HepG2 (cell line): Measurements from ENCODE around the gene PNKD. TPM values are rescaled to one million over a fixed set of nuclear protein-coding genes. Genes with fewer than 3 reads are reported as not detected.

Experiments
- E2F2 ChIP-seq: sonication (generic); formaldehyde crosslinking; IDR thresholded peaks from 2 replicates; pipeline ENCODE4 v1.4.0; 2020; ENCODE audit warnings: missing genetic modification reagents, borderline replicate concordance
- EED ChIP-seq: sonication (generic); formaldehyde crosslinking; IDR thresholded peaks from 2 replicates; pipeline ENCODE4 v1.5.0; 2020; ENCODE audit warnings: mild to moderate bottlenecking, missing genetic modification reagents
- GFI1 ChIP-seq: sonication (generic); formaldehyde crosslinking; IDR thresholded peaks from 2 replicates; pipeline ENCODE4 v1.5.0; 2020; ENCODE audit warnings: missing genetic modification reagents, mild to moderate bottlenecking, borderline replicate concordance
- HOXD1 ChIP-seq: sonication (generic); formaldehyde crosslinking; IDR thresholded peaks from 2 replicates; pipeline ENCODE4 v1.5.0; 2020; ENCODE audit warnings: missing genetic modification reagents
- KLF9 ChIP-seq: IDR thresholded peaks from 2 replicates; pipeline ENCODE4 v1.6.1; 2016; ENCODE audit warnings: low read depth
- NCOA2 ChIP-seq: sonication (generic); formaldehyde crosslinking; IDR thresholded peaks from 2 replicates; pipeline ENCODE4 v1.8.0; 2022; ENCODE audit warnings: inconsistent platforms
- NFE2 ChIP-seq: sonication (generic); formaldehyde crosslinking; IDR thresholded peaks from 2 replicates; pipeline ENCODE4 v1.4.0; 2020; ENCODE audit warnings: missing genetic modification reagents
- RFX5 ChIP-seq: IDR thresholded peaks from 2 replicates; pipeline ENCODE4 v1.6.1; 2011; ENCODE audit warnings: low read depth, low read length, improper control_type of control experiment
- SIN3A ChIP-seq: IDR thresholded peaks from 2 replicates; pipeline ENCODE4 v1.6.1; 2011; ENCODE audit warnings: low read depth, mild to moderate bottlenecking, control low read depth, low read length, borderline replicate concordance
- SKIL ChIP-seq: sonication (generic); formaldehyde crosslinking; IDR thresholded peaks from 2 replicates; pipeline ENCODE4 v1.8.0; 2022; ENCODE audit warnings: missing genetic modification reagents, mild to moderate bottlenecking, moderate library complexity, borderline replicate concordance
- TGIF2 ChIP-seq: IDR thresholded peaks from 2 replicates; pipeline ENCODE4 v1.6.1; 2016; ENCODE audit warnings: control low read depth, missing compliant biosample characterization
- TRIM24 ChIP-seq: sonication (generic); formaldehyde crosslinking; IDR thresholded peaks from 2 replicates; pipeline ENCODE4 v1.8.0; 2022; ENCODE audit warnings: mild to moderate bottlenecking, missing genetic modification reagents
- ZBTB2 ChIP-seq: sonication (generic); formaldehyde crosslinking; IDR thresholded peaks from 2 replicates; pipeline ENCODE4 v1.8.0; 2022; ENCODE audit warnings: low read depth, missing genetic modification reagents
- ZNF251 ChIP-seq: sonication (generic); formaldehyde crosslinking; IDR thresholded peaks from 2 replicates; pipeline ENCODE4 v1.9.0; 2021; ENCODE audit warnings: mild to moderate bottlenecking, missing genetic modification reagents
- ZNF256 ChIP-seq: sonication (generic); formaldehyde crosslinking; conservative IDR thresholded peaks from 2 replicates; pipeline ENCODE4 v1.4.0; 2020; ENCODE audit warnings: missing genetic modification reagents
- ZNF264 ChIP-seq: sonication (generic); formaldehyde crosslinking; IDR thresholded peaks from 2 replicates; pipeline ENCODE4 v1.4.0; 2020; ENCODE audit warnings: missing genetic modification reagents
- ZNF30 ChIP-seq: sonication (generic); formaldehyde crosslinking; IDR thresholded peaks from 2 replicates; pipeline ENCODE4 v1.5.0; 2020; ENCODE audit warnings: mild to moderate bottlenecking, missing genetic modification reagents
- ZNF33B ChIP-seq: sonication (generic); formaldehyde crosslinking; IDR thresholded peaks from 2 replicates; pipeline ENCODE4 v1.5.1; 2020; ENCODE audit warnings: mild to moderate bottlenecking, missing genetic modification reagents
- ZNF432 ChIP-seq: sonication (generic); formaldehyde crosslinking; IDR thresholded peaks from 2 replicates; pipeline ENCODE4 v1.5.0; 2020; ENCODE audit warnings: missing genetic modification reagents, mild to moderate bottlenecking, borderline replicate concordance
- ZNF468 ChIP-seq: sonication (generic); formaldehyde crosslinking; IDR thresholded peaks from 2 replicates; pipeline ENCODE4 v1.8.0; 2022; ENCODE audit warnings: mild to moderate bottlenecking, moderate library complexity, missing genetic modification reagents
- ZNF562 ChIP-seq: sonication (generic); formaldehyde crosslinking; IDR thresholded peaks from 2 replicates; pipeline ENCODE4 v1.8.0; 2022; ENCODE audit warnings: missing genetic modification reagents, borderline replicate concordance
- ZNF569 ChIP-seq: sonication (generic); formaldehyde crosslinking; IDR thresholded peaks from 2 replicates; pipeline ENCODE4 v1.5.0; 2020; ENCODE audit warnings: mild to moderate bottlenecking, missing genetic modification reagents, moderate library complexity, borderline replicate concordance
- ZNF589 ChIP-seq: sonication (generic); formaldehyde crosslinking; conservative IDR thresholded peaks from 2 replicates; pipeline ENCODE4 v1.8.0; 2022; ENCODE audit warnings: mild to moderate bottlenecking, moderate library complexity, missing genetic modification reagents
- ZNF644 ChIP-seq: IDR thresholded peaks from 2 replicates; pipeline ENCODE4 v1.6.1; 2016; ENCODE audit warnings: low read depth
- ZNF790 ChIP-seq: sonication (generic); formaldehyde crosslinking; IDR thresholded peaks from 2 replicates; pipeline ENCODE4 v1.8.0; 2022; ENCODE audit warnings: missing genetic modification reagents, mild to moderate bottlenecking, borderline replicate concordance
- polyA plus RNA-seq, 8 experiments: library from polyadenylated mRNA; depleted of rRNA in 3 of 8; stranded (reverse) in 7 of 8; unstranded in 1 of 8; fragments of >200 nt; fragmentation: Illumina TruSeq in 4 of 8; extraction: Trizol in 4 of 8; gene quantifications; 2 replicates each; pipeline versions ENCODE4 v1.2.1 to v1.2.3, GENCODE V29; 2011 to 2016; ENCODE audit warnings: low read depth in 4 of 8, missing spikeins in 1 of 8, mixed read lengths in 1 of 8; ENCODE audit not compliant: insufficient read depth in 1 of 8
- total RNA-seq, 5 experiments: library from RNA; depleted of rRNA; stranded (reverse); fragments of >200 nt; fragmentation: Illumina TruSeq; extraction: Trizol; gene quantifications; 2 replicates each; pipeline ENCODE4 v1.2.3, GENCODE V29; 2016; ENCODE audit warnings: low read depth in 1 of 5
- TF ChIP-seq, protein P1 (sequence below): sonication (generic); formaldehyde crosslinking; IDR thresholded peaks from 2 replicates; pipeline ENCODE4 v1.8.0; 2022; ENCODE audit warnings: mild to moderate bottlenecking, missing genetic modification reagents

The PNKD gene
- total and polyA plus RNA-seq, 2 of the 13 experiments (the other 11 are each of a cell fraction or from before 2014, with no cell fraction given): 55.9 to 80.4 TPM

DNA sequence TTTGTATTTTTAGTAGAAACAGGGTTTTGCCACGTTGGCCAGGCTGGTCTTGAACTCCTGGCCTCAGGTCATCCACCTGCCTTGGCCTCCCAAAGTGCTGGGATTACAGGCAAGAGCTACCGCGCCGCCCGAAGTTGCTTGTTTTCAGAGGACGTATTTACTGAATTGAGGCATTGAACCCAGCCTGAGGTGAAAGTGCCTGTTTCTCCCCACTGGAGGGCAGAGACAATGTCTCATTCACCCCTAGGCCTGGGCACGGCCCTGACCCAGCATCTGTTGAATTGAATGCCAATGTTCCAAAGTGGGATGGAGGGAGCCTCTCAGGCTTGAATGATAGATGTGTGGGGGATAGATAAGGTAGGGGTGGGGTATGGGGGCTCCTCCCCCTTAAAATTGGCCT, 26.5 kb downstream of the PNKD start (continued):
- TF ChIP-seq EED (CRISPR knock-in tag): 0 out of 2 replicates have a peak, but pooled peaks have one; percentile 17
- TF ChIP-seq ZNF33B (CRISPR knock-in tag): no peak
- TF ChIP-seq ZNF644: peak; percentile 75; the same call in 1 of the 2 replicates
- TF ChIP-seq GFI1 (CRISPR knock-in tag): no peak
- TF ChIP-seq E2F2 (CRISPR knock-in tag): no peak
- no peak for TF ChIP-seq KLF9 (CRISPR knock-in tag)
- no peak for TF ChIP-seq ZNF569 (CRISPR knock-in tag)
- TF ChIP-seq ZNF589 (CRISPR knock-in tag): no peak
- TF ChIP-seq RFX5: no peak
- TF ChIP-seq ZBTB2 (CRISPR knock-in tag): no peak
- TF ChIP-seq ZNF256 (CRISPR knock-in tag): no peak
- no peak for TF ChIP-seq TRIM24 (CRISPR knock-in tag)
- no peak for TF ChIP-seq ZNF251 (CRISPR knock-in tag)
- TF ChIP-seq, protein P1, sequence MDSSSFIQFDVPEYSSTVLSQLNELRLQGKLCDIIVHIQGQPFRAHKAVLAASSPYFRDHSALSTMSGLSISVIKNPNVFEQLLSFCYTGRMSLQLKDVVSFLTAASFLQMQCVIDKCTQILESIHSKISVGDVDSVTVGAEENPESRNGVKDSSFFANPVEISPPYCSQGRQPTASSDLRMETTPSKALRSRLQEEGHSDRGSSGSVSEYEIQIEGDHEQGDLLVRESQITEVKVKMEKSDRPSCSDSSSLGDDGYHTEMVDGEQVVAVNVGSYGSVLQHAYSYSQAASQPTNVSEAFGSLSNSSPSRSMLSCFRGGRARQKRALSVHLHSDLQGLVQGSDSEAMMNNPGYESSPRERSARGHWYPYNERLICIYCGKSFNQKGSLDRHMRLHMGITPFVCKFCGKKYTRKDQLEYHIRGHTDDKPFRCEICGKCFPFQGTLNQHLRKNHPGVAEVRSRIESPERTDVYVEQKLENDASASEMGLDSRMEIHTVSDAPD: no peak
- TF ChIP-seq NFE2: no peak
- no peak for TF ChIP-seq TGIF2 (CRISPR knock-in tag)
- TF ChIP-seq ZNF790 (CRISPR knock-in tag): no peak
- 0 out of 2 replicates have a peak, but pooled peaks have one; percentile 37 for TF ChIP-seq HOXD1
- TF ChIP-seq SIN3A: no peak
- no peak for TF ChIP-seq ZNF30 (CRISPR knock-in tag)
- TF ChIP-seq SKIL (CRISPR knock-in tag): no peak
- no peak; the same call in 1 of the 2 replicates for TF ChIP-seq NCOA2
- TF ChIP-seq ZNF264 (CRISPR knock-in tag): no peak
- TF ChIP-seq ZNF468 (CRISPR knock-in tag): no peak
- TF ChIP-seq ZNF562 (CRISPR knock-in tag): no peak
- TF ChIP-seq ZNF432 (CRISPR knock-in tag): no peak
